OCI-LY3 (cell line): Measurements from ENCODE around the gene ARL2BP.

ENCODE experiments used
- H2AFZ ChIP-seq: fragments of 200-600, 300-600 bp; shearing (Covaris generic); 2 replicates; pipeline ENCODE4 v1.6.0; 2014; ENCODE audit warnings: antibody characterized with exemption, low read depth, low read length
- H3K27ac ChIP-seq: fragments of 200-600, 300-600 bp; sonication (generic); 2 replicates; pipeline ENCODE4 v1.5.1; 2014; ENCODE audit warnings: mild to moderate bottlenecking, low read length, moderate library complexity, mixed read lengths
- H3K27me3 ChIP-seq: fragments of 200-600, 300-600 bp; sonication (generic); 2 replicates; pipeline ENCODE4 v1.6.1; 2014; ENCODE audit warnings: low read depth, low read length, mixed read lengths
- H3K36me3 ChIP-seq: fragments of 200-600, 300-600 bp; sonication (generic); replicated peaks from 2 replicates; pipeline ENCODE3; 2014; ENCODE audit warnings: low read depth, low read length, mixed read lengths
- H3K4me1 ChIP-seq: fragments of 300-600, 200-600 bp; sonication (generic); 2 replicates; pipeline ENCODE4 v1.6.1; 2014; ENCODE audit warnings: low read length, mixed read lengths
- H3K4me2 ChIP-seq: fragments of 200-600, 300-600 bp; sonication (generic); 2 replicates; pipeline ENCODE4 v1.6.1; 2014; ENCODE audit warnings: low read length, mixed read lengths
- H3K4me3 ChIP-seq: fragments of 300-600, 200-600 bp; sonication (generic); 2 replicates; pipeline ENCODE4 v1.5.1; 2014; ENCODE audit warnings: antibody characterized with exemption, mild to moderate bottlenecking, low read length, moderate library complexity
- H3K79me2 ChIP-seq: fragments of 300-600, 200-600 bp; shearing (Covaris generic); 2 replicates; pipeline ENCODE4 v1.6.1; 2014; ENCODE audit warnings: mild to moderate bottlenecking, low read length, mixed read lengths
- H3K9ac ChIP-seq: fragments of 300-600, 200-600 bp; shearing (Covaris generic); 2 replicates; pipeline ENCODE4 v1.6.0; 2014; ENCODE audit warnings: mild to moderate bottlenecking, low read length, moderate library complexity
- H3K9me3 ChIP-seq: fragments of 200-600, 300-600 bp; shearing (Covaris generic); 2 replicates; pipeline ENCODE4 v1.6.1; 2014; ENCODE audit warnings: low read length, mixed read lengths; ENCODE audit not compliant: insufficient read depth
- H4K20me1 ChIP-seq: fragments of 200-600, 300-600 bp; sonication (generic); 2 replicates; pipeline ENCODE4 v1.6.1; 2016; ENCODE audit warnings: low read length, mixed read lengths; ENCODE audit not compliant: insufficient read depth
- CTCF ChIP-seq: fragments of 200-600, 300-600 bp; sonication (generic); IDR thresholded peaks from 2 replicates; pipeline ENCODE4 v1.5.1; 2014; ENCODE audit warnings: antibody characterized with exemption, low read length, low read depth
- EZH2phosphoT487 ChIP-seq: fragments of 200-600 bp; shearing (Covaris generic); IDR thresholded peaks from 2 replicates; pipeline ENCODE4 v1.6.1; 2018; ENCODE audit warnings: antibody characterized with exemption, mixed run types, low read depth

The ARL2BP gene

GRCh38 chr16:57231821-57232350 is 13.2 kb upstream of the ARL2BP start:
- Histone ChIP-seq H3K36me3 (peaks cover 56% of the 10 kb centered on the region), H3K79me2 (no peaks in the 10 kb centered on the region), H4K20me1 (no peaks in the 10 kb centered on the region), H3K4me2 (no peak overlapping the region), H3K27ac (no peak overlapping the region), H2AFZ (no peak overlapping the region), H3K4me1 (peaks cover 9% of the 10 kb centered on the region), H3K27me3 (no peaks in the 10 kb centered on the region), H3K9me3 (no peaks in the 10 kb centered on the region), H3K9ac (no peak overlapping the region), H3K4me3 (no peak overlapping the region)
- no peak for TF ChIP-seq EZH2phosphoT487
- no peak for TF ChIP-seq CTCF

- H3K4me2 ChIP-seq: no peak overlapping the region
- H3K27me3 ChIP-seq: no peaks in the 10 kb centered on the region
- H4K20me1 ChIP-seq: no peaks in the 10 kb centered on the region
- H3K36me3 ChIP-seq: peaks cover 55% of the 10 kb centered on the region
- no peaks in the 10 kb centered on the region for H3K9me3 ChIP-seq
- H3K4me1 ChIP-seq: peaks cover 9% of the 10 kb centered on the region
- H3K79me2 ChIP-seq: no peaks in the 10 kb centered on the region
- H3K9ac ChIP-seq: no peak overlapping the region
- TF ChIP-seq EZH2phosphoT487 (no peak), CTCF (no peak)
- H2AFZ ChIP-seq: no peak overlapping the region
- no peak overlapping the region for H3K27ac ChIP-seq
- no peak overlapping the region for H3K4me3 ChIP-seq
Measured at GRCh38 chr16:57233944-57234706, 10.9 kb upstream of the ARL2BP start.

GRCh38 chr16:57234707-57235092 is 10.4 kb upstream of the ARL2BP start:
- Histone ChIP-seq H3K9me3 (no peaks in the 10 kb centered on the region), H3K4me3 (no peak overlapping the region), H3K27ac (no peak overlapping the region), H3K9ac (no peak overlapping the region), H3K4me1 (peaks cover 9% of the 10 kb centered on the region), H3K4me2 (no peak overlapping the region), H3K36me3 (peaks cover 59% of the 10 kb centered on the region), H2AFZ (no peak overlapping the region), H3K79me2 (no peaks in the 10 kb centered on the region), H4K20me1 (no peaks in the 10 kb centered on the region), H3K27me3 (no peaks in the 10 kb centered on the region)
- TF ChIP-seq CTCF (no peak), EZH2phosphoT487 (no peak)

DNA sequence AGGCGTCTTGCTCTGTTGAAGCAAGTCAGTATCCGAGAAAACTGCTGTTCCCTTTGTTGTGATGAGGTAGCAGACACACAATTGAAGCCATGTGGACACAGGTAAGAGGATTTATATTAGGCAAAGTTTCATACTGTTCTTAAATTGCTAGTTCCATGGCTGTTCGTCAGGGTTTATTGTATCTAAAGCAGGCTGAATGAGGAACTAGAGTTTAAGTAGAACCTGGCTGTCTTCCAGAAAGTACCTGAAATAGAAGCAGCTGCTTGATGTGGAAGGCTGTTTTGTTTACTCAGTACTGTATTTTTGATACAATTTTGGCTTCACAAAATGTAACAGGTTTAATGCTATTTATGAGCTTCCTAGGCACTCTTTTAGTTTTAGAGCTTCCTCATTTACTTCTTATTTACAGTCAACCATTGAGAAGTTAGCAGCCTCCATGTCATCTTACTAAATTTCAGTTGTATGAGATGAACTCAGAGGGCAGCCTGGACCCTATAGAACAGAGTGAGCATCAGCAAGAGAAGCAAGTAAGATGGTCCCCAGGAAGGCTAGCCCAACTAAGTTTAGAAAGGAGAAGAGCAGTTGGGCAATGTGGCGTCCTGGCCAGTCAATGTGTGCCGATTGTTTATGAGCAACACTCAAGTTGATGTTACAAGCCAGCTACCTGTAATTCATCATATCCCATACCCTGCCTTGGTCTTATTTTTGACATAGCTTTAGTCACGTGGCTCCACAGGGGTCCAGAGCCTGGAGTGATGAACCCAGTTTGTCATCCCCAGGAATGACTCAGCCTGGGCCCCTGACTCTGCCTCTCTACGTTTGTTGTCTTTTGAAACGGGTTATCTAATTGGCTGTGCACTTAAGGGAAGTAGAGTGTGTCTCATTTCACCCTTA is 9.7 kb upstream of the ARL2BP start:
- Histone ChIP-seq H2AFZ (no peak overlapping the region), H3K79me2 (no peaks in the 10 kb centered on the region), H3K4me2 (no peak overlapping the region), H3K27ac (no peak overlapping the region; the same call in 1 of the 2 replicates), H3K9me3 (no peaks in the 10 kb centered on the region), H4K20me1 (no peaks in the 10 kb centered on the region), H3K27me3 (no peaks in the 10 kb centered on the region), H3K4me3 (no peak overlapping the region), H3K9ac (no peak overlapping the region), H3K36me3 (peaks cover 58% of the 10 kb centered on the region), H3K4me1 (peaks cover 10% of the 10 kb centered on the region)
- TF ChIP-seq CTCF: no peak
- TF ChIP-seq EZH2phosphoT487: no peak
